A549 (cell line): ENCODE measurements around the gene PDE8B.

ENCODE experiments used
- CHD2 ChIP-seq: fragments of 150-350 bp; IDR thresholded peaks from 2 replicates; pipeline ENCODE4 v1.6.1; 2014; ENCODE audit warnings: low read length; ENCODE audit not compliant: partially characterized antibody
- FOSB ChIP-seq: fragments of 250-450 bp; sonication (Bioruptor Pico); IDR thresholded peaks from 2 replicates; pipeline ENCODE4 v1.5.0; 2020; ENCODE audit warnings: mild to moderate bottlenecking, moderate library complexity
- FOSL2 ChIP-seq, 2 experiments: fragments of 450-650 bp in 1 of 2; fragments of >200 bp in 1 of 2; sonication (Bioruptor Twin) in 1 of 2; formaldehyde crosslinking; IDR thresholded peaks; 2 replicates each; pipeline versions ENCODE4 v1.5.0 to v1.6.1; 2016 to 2020; ENCODE audit warnings: mild to moderate bottlenecking in 1 of 2, moderate library complexity in 1 of 2
- POLR2A ChIP-seq: IDR thresholded peaks from 2 replicates; pipeline ENCODE4 v1.6.1; 2012; ENCODE audit warnings: mild to moderate bottlenecking, low read length
- TF ChIP-seq, protein P1 (sequence below): fragments of >200 bp; sonication (Bioruptor Twin); formaldehyde crosslinking; IDR thresholded peaks from 3 replicates; pipeline ENCODE4 v1.5.1; 2016
- TF ChIP-seq, protein P2 (sequence below): IDR thresholded peaks from 2 replicates; pipeline ENCODE4 v1.6.1; 2012
- TF ChIP-seq, protein P3 (sequence below): fragments of 150-350 bp; IDR thresholded peaks from 2 replicates; pipeline ENCODE4 v1.6.1; 2014; ENCODE audit warnings: low read depth, mild to moderate bottlenecking, low read length
- TF ChIP-seq, protein P4 (sequence below): fragments of 450-650 bp; IDR thresholded peaks from 2 replicates; pipeline ENCODE4 v1.6.1; 2014; ENCODE audit warnings: antibody characterized with exemption

DNA sequence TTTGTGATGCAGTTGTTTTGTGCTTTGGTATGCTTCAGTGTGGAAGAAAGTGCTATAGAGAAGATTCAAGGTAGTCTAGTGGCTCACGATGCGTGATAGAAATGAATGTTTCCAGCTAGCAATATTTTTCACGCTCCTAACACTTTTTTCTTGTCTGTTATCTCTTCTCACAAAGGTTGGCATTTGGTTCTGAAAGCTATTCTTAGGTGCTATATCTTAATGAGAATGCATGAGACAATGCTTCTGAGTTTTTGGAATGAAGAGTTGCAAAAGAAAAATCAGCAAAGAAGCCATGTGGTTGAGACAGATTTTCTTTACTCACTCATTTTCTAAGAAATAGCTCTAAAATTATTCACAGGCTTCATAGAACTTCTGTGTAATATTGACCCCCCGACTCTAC is 122.6 kb downstream of the PDE8B start:
- TF ChIP-seq, protein P1, sequence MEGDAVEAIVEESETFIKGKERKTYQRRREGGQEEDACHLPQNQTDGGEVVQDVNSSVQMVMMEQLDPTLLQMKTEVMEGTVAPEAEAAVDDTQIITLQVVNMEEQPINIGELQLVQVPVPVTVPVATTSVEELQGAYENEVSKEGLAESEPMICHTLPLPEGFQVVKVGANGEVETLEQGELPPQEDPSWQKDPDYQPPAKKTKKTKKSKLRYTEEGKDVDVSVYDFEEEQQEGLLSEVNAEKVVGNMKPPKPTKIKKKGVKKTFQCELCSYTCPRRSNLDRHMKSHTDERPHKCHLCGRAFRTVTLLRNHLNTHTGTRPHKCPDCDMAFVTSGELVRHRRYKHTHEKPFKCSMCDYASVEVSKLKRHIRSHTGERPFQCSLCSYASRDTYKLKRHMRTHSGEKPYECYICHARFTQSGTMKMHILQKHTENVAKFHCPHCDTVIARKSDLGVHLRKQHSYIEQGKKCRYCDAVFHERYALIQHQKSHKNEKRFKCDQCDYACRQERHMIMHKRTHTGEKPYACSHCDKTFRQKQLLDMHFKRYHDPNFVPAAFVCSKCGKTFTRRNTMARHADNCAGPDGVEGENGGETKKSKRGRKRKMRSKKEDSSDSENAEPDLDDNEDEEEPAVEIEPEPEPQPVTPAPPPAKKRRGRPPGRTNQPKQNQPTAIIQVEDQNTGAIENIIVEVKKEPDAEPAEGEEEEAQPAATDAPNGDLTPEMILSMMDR: no peak
- TF ChIP-seq, protein P2, sequence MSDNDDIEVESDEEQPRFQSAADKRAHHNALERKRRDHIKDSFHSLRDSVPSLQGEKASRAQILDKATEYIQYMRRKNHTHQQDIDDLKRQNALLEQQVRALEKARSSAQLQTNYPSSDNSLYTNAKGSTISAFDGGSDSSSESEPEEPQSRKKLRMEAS: no peak
- TF ChIP-seq CHD2 (no peak), FOSB (CRISPR knock-in tag) (no peak), POLR2A (no peak), FOSL2 (IDR thresholded peaks at IDR 0.05) (no peak), FOSL2 (CRISPR knock-in tag; IDR thresholded peaks at IDR 0.05) (no peak)
- TF ChIP-seq, protein P3, sequence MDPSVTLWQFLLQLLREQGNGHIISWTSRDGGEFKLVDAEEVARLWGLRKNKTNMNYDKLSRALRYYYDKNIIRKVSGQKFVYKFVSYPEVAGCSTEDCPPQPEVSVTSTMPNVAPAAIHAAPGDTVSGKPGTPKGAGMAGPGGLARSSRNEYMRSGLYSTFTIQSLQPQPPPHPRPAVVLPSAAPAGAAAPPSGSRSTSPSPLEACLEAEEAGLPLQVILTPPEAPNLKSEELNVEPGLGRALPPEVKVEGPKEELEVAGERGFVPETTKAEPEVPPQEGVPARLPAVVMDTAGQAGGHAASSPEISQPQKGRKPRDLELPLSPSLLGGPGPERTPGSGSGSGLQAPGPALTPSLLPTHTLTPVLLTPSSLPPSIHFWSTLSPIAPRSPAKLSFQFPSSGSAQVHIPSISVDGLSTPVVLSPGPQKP: no peak
- TF ChIP-seq, protein P4, sequence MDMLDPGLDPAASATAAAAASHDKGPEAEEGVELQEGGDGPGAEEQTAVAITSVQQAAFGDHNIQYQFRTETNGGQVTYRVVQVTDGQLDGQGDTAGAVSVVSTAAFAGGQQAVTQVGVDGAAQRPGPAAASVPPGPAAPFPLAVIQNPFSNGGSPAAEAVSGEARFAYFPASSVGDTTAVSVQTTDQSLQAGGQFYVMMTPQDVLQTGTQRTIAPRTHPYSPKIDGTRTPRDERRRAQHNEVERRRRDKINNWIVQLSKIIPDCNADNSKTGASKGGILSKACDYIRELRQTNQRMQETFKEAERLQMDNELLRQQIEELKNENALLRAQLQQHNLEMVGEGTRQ: no peak
